Measurements from ENCODE around the gene SNX8.

Gene SNX8

DNA sequence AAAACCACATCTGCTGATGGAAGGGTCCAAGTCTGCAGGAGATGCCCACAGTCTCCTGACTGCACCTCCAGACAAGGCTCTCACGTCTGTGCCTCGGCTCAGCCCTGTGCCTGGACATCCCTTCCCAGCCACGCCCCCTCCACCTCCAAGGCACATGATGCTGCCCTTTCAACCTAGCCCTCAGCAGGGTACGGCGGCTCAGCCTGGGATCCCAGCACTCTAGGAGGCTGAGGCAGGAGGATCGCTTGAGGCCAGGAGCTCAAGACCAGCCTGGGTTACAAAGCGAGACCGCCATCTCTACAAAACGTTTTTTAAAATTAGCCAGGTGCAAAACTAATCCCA, 95.8 kb downstream of the SNX8 start:
- H3K36me3 ChIP-seq (ENCODE audit: control insufficient read depth, insufficient read depth, low read length) = peaks cover 47% of the 10 kb centered on the region
- DNase-seq = no peak
- H3K27ac ChIP-seq (ENCODE audit: insufficient read depth, low read length, poor library complexity, severe bottlenecking) = no peak overlapping the region
- H3K27me3 ChIP-seq (replicated peaks; ENCODE audit: control insufficient read depth, insufficient read depth, low read length, poor library complexity, severe bottlenecking) = no peaks in the 10 kb centered on the region
- H3K4me3 ChIP-seq (ENCODE audit: insufficient read depth, low read depth, low read length, poor library complexity, severe bottlenecking) = no peak overlapping the region
- H3K9me3 ChIP-seq (ENCODE audit: control insufficient read depth, low read length) = no peaks in the 10 kb centered on the region
- no peaks in the 10 kb centered on the region for H3K4me1 ChIP-seq (ENCODE audit: control insufficient read depth, insufficient read depth, low read length, poor library complexity, severe bottlenecking)

DNA sequence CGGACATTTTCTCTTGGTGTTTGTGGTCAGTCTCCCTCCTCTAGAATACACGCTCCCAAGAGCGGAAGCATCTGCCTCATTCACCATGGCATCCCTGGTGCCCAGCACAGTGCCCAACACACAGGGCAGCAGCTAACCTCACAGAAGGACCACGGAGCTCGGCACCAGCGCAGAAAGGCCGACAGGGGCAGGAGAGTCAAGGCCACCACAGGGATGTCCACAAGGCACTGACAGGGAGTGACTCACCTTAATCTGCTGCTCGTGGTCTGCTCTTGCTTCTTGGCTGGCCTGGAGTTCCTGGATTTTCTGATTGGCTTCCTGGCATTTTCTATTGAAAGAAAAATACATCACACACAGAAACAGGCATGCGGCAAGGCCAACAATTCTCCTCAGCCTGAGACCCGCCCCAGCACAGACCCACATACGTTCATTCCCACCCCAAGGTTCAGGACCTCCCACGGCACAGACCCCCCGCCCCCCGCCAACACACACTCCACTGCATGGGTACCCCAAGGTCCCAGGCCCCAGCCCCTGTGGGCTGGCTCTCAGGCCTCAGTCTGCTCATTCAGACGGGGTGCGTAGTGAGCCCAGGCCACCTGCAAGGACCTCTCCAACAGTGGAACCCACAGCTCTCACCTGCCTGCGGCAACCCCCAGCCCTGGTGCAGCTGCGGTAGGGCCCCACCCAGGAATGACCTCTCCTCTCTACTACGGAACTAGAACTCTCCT, 96.4 kb downstream of the SNX8 start:
- H3K9me3 ChIP-seq (ENCODE audit: control insufficient read depth, low read length) = no peaks in the 10 kb centered on the region
- H3K36me3 ChIP-seq (ENCODE audit: control insufficient read depth, insufficient read depth, low read length) = peaks cover 42% of the 10 kb centered on the region
- no peak overlapping the region for H3K4me3 ChIP-seq (ENCODE audit: insufficient read depth, low read depth, low read length, poor library complexity, severe bottlenecking)
- no peaks in the 10 kb centered on the region for H3K4me1 ChIP-seq (ENCODE audit: control insufficient read depth, insufficient read depth, low read length, poor library complexity, severe bottlenecking)
- H3K27ac ChIP-seq (ENCODE audit: insufficient read depth, low read length, poor library complexity, severe bottlenecking) = no peak overlapping the region
- no peak for DNase-seq
- H3K27me3 ChIP-seq (replicated peaks; ENCODE audit: control insufficient read depth, insufficient read depth, low read length, poor library complexity, severe bottlenecking) = no peaks in the 10 kb centered on the region

DNA sequence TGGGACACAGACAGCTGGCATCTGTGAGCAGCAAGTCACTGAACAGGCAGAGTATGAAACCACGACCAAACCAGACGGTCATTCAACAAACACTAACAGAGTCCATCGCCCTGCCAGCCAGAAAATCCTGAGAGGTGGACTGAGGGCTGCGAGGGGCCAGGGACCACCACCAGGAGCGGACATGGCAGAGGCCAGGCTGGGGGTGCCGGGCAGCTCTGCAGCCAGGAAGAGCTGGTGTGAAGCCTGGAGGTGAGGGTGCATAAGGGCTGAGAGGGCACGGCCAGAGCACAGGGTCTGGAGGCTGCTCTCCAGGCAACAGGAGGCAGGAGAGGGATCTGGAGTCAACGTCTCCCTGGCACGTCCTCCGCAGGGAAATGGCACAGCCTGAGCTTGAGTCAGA, 97.0 kb downstream of the SNX8 start:
- Histone ChIP-seq H3K27ac (ENCODE audit: insufficient read depth, low read length, poor library complexity, severe bottlenecking) (no peak overlapping the region), H3K4me1 (ENCODE audit: control insufficient read depth, insufficient read depth, low read length, poor library complexity, severe bottlenecking) (no peaks in the 10 kb centered on the region), H3K36me3 (ENCODE audit: control insufficient read depth, insufficient read depth, low read length) (peaks cover 44% of the 10 kb centered on the region), H3K9me3 (ENCODE audit: control insufficient read depth, low read length) (no peaks in the 10 kb centered on the region), H3K27me3 (replicated peaks; ENCODE audit: control insufficient read depth, insufficient read depth, low read length, poor library complexity, severe bottlenecking) (no peaks in the 10 kb centered on the region), H3K4me3 (ENCODE audit: insufficient read depth, low read depth, low read length, poor library complexity, severe bottlenecking) (no peak overlapping the region)
- no peak for DNase-seq

DNA sequence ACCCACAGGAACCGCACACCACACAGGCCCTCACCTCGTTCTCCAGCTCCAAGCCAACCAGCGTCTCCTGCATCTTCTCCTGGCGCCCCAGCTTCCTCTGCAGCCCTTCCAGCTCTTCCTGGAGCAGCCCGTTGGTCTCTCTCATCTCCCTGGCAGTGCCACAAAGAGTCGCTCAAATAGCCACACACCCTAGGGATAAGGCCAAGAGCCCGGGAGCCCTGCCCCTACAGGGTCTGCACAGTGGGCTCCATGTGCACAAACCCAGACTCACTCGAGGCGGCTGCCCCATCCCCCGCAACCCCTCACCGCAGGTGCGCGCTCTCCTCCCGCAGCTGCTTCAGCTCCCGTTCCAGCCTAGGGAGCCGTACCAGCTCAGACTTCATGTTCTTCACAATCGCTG, 98.4 kb downstream of the SNX8 start:
- DNase-seq = no peak
- H3K36me3 ChIP-seq (ENCODE audit: control insufficient read depth, insufficient read depth, low read length) = peaks cover 46% of the 10 kb centered on the region
- no peaks in the 10 kb centered on the region for H3K4me1 ChIP-seq (ENCODE audit: control insufficient read depth, insufficient read depth, low read length, poor library complexity, severe bottlenecking)
- H3K4me3 ChIP-seq (ENCODE audit: insufficient read depth, low read depth, low read length, poor library complexity, severe bottlenecking) = no peak overlapping the region
- H3K27ac ChIP-seq (ENCODE audit: insufficient read depth, low read length, poor library complexity, severe bottlenecking) = no peak overlapping the region
- H3K9me3 ChIP-seq (ENCODE audit: control insufficient read depth, low read length) = no peaks in the 10 kb centered on the region
- no peaks in the 10 kb centered on the region for H3K27me3 ChIP-seq (replicated peaks; ENCODE audit: control insufficient read depth, insufficient read depth, low read length, poor library complexity, severe bottlenecking)

DNA sequence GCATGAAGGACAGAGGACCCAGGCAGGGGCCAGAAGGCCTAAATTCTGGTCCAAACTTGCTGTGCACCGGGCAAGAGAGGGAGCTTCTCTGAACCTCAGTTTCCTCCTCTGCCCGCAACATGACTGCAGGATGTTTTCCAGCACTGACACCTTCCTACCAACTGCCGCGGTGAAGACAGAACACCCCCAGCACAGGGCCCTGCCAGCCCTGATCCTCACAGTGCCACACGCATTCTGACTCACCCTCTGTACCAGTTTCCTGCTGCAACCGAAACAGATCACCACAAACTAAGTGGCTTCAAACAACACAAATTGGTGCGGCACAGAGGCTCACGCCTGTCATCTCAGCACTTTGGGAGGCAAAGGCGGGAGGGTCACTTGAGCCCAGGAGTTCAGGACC, 99.6 kb downstream of the SNX8 start:
- H3K4me3 ChIP-seq (ENCODE audit: insufficient read depth, low read depth, low read length, poor library complexity, severe bottlenecking) = no peak overlapping the region
- no peaks in the 10 kb centered on the region for H3K9me3 ChIP-seq (ENCODE audit: control insufficient read depth, low read length)
- DNase-seq = no peak
- peaks cover 46% of the 10 kb centered on the region for H3K36me3 ChIP-seq (ENCODE audit: control insufficient read depth, insufficient read depth, low read length)
- no peaks in the 10 kb centered on the region for H3K27me3 ChIP-seq (replicated peaks; ENCODE audit: control insufficient read depth, insufficient read depth, low read length, poor library complexity, severe bottlenecking)
- no peak overlapping the region for H3K27ac ChIP-seq (ENCODE audit: insufficient read depth, low read length, poor library complexity, severe bottlenecking)
- H3K4me1 ChIP-seq (ENCODE audit: control insufficient read depth, insufficient read depth, low read length, poor library complexity, severe bottlenecking) = no peaks in the 10 kb centered on the region

DNA sequence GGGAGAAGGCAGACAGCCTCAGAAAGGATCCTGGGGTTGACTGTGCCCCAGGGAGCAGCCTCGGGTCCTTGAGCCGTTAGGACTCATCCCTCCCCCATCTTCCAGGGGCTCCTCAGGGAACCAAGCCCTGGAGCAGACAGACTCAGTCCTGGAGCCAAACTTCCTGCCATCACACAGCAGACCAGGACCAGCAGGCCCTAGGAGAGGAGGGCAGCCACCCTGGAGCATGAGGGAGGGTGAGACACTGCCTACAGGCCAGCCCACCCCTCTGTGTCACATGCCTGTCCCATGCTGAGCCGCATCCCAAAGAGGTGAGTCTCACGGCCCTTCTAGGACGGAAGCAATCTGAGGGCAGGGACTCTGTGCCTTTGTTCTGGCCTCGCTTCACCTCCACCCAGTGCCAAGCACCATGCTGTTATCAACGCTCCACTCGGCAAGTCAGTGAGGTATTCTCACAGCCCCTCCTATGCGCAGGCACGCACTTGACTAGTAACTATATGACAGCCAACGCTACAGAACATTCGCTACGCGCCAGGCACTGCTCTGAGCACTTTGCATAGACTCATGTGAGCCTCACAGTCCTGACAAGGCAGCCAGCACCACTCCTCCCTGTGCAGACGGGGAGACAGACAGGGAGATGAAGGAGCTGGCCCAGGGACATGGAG, 100.6 kb downstream of the SNX8 start:
- no peaks in the 10 kb centered on the region for H3K27me3 ChIP-seq (replicated peaks; ENCODE audit: control insufficient read depth, insufficient read depth, low read length, poor library complexity, severe bottlenecking)
- DNase-seq = no peak
- no peak overlapping the region for H3K4me3 ChIP-seq (ENCODE audit: insufficient read depth, low read depth, low read length, poor library complexity, severe bottlenecking)
- no peak overlapping the region for H3K27ac ChIP-seq (ENCODE audit: insufficient read depth, low read length, poor library complexity, severe bottlenecking)
- no peaks in the 10 kb centered on the region for H3K9me3 ChIP-seq (ENCODE audit: control insufficient read depth, low read length)
- H3K4me1 ChIP-seq (ENCODE audit: control insufficient read depth, insufficient read depth, low read length, poor library complexity, severe bottlenecking) = no peaks in the 10 kb centered on the region
- peaks cover 44% of the 10 kb centered on the region for H3K36me3 ChIP-seq (ENCODE audit: control insufficient read depth, insufficient read depth, low read length)

DNA sequence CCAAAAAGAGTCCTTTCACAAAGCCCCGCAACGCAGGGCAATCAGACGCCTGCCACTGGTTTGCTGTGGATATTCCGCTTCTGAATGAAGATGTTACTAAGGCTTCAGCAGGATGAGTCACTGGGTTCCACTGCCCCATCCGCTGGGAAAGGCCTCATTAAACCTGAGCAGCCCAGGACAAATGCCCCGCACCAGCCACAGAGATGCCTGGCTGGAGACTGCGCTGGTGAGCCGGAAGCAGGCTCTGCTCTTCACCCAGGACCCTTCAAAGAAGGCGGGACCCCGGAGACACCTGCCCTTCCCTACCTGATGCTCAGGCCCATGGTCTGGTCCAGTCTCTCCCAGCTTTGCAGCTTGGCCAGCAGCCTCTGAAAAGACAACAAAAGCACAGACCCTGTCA, 101.3 kb downstream of the SNX8 start:
- H3K4me3 ChIP-seq (ENCODE audit: insufficient read depth, low read depth, low read length, poor library complexity, severe bottlenecking) = no peak overlapping the region
- no peak overlapping the region for H3K27ac ChIP-seq (ENCODE audit: insufficient read depth, low read length, poor library complexity, severe bottlenecking)
- no peak for DNase-seq
- H3K9me3 ChIP-seq (ENCODE audit: control insufficient read depth, low read length) = no peaks in the 10 kb centered on the region
- no peaks in the 10 kb centered on the region for H3K27me3 ChIP-seq (replicated peaks; ENCODE audit: control insufficient read depth, insufficient read depth, low read length, poor library complexity, severe bottlenecking)
- H3K4me1 ChIP-seq (ENCODE audit: control insufficient read depth, insufficient read depth, low read length, poor library complexity, severe bottlenecking) = no peaks in the 10 kb centered on the region
- peaks cover 44% of the 10 kb centered on the region for H3K36me3 ChIP-seq (ENCODE audit: control insufficient read depth, insufficient read depth, low read length)

DNA sequence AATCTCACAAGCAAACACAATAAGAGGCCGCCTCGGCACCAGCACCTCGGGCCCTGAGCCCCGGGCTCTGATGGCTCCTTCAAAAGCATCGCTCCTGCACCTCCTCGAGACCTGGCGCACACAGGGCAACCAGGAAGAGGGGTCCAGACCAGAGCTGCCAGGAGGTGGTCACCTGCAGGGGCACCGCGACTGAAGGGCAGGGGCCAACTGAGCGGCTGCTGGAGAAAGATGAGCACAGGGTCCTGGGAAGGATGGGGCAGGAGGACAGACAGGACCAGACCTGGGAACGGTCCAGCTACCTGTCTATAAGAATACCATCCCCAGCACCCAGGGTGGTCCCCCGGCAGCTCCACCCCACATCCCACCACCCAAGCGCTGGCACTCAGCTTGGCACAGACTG, 102.3 kb downstream of the SNX8 start:
- no peaks in the 10 kb centered on the region for H3K4me1 ChIP-seq (ENCODE audit: control insufficient read depth, insufficient read depth, low read length, poor library complexity, severe bottlenecking)
- no peak for DNase-seq
- H3K27me3 ChIP-seq (replicated peaks; ENCODE audit: control insufficient read depth, insufficient read depth, low read length, poor library complexity, severe bottlenecking) = no peaks in the 10 kb centered on the region
- H3K27ac ChIP-seq (ENCODE audit: insufficient read depth, low read length, poor library complexity, severe bottlenecking) = no peak overlapping the region
- peaks cover 41% of the 10 kb centered on the region for H3K36me3 ChIP-seq (ENCODE audit: control insufficient read depth, insufficient read depth, low read length)
- no peaks in the 10 kb centered on the region for H3K9me3 ChIP-seq (ENCODE audit: control insufficient read depth, low read length)
- H3K4me3 ChIP-seq (ENCODE audit: insufficient read depth, low read depth, low read length, poor library complexity, severe bottlenecking) = no peak overlapping the region

DNA sequence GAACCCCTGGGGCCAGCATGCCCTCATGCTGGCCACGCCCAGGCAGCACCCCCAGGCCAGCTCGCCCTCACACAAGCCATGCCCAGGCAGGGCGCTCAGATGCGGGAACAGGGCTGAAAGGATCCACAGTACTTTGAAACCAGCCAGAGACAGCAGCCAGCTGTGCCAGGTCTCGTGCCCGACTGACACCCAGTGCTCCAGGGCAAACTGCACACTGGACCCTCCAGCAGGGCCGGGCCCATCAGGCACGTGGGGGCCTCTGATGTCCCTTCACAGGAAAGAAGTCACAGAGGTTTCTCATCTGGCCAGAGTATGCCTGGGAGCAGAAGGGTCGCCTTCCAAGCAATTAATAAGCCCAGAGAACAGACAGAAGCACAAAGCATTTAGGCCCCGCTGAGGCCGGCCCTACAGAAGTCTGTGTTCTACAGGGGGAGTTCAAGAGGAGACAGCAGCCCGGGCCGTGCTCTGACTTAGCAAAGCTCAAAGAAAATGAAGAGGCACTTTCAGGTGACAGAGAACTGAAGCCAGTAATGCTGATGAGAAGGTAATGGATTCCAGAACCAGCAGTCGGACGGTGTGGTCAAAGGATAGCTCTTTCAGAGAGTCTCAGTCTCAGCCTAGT, 102.9 kb downstream of the SNX8 start:
- no peak overlapping the region for H3K4me3 ChIP-seq (ENCODE audit: insufficient read depth, low read depth, low read length, poor library complexity, severe bottlenecking)
- no peaks in the 10 kb centered on the region for H3K4me1 ChIP-seq (ENCODE audit: control insufficient read depth, insufficient read depth, low read length, poor library complexity, severe bottlenecking)
- no peak for DNase-seq
- H3K9me3 ChIP-seq (ENCODE audit: control insufficient read depth, low read length) = no peaks in the 10 kb centered on the region
- no peak overlapping the region for H3K27ac ChIP-seq (ENCODE audit: insufficient read depth, low read length, poor library complexity, severe bottlenecking)
- no peaks in the 10 kb centered on the region for H3K27me3 ChIP-seq (replicated peaks; ENCODE audit: control insufficient read depth, insufficient read depth, low read length, poor library complexity, severe bottlenecking)
- H3K36me3 ChIP-seq (ENCODE audit: control insufficient read depth, insufficient read depth, low read length) = peaks cover 36% of the 10 kb centered on the region

DNA sequence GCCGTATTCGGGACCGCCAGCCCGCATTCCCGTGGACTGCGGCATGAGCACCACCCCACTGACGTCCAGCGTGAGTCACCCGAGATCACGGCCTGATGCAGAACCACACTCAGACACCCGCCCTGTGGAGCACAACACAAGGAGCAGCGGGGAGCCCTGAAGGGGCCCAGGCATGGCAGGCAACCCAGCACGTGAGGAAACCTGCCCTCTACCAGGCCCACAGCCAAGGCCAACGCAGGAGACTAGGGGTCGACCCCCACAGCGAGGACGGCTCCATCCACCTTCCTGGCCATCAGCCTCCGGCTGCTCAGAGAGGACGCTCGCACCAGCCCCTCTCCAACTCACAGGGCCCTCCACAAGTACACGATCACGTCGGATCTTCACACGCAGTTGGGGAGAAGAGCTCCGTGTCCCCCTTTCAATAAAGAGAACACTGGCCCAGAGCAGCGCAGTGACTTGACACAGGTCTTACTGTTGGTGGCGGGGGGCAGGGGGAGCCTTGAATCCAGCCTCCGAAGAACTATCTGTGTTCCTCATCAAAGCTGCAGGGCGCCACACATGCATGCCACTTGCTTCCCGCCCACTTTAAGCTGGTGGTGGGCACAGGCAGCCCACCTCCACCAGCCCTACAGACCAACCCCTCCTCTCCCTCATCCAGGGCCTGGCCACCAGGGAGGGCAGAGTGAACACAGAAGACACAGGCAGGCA, 103.5 kb downstream of the SNX8 start:
- Histone ChIP-seq H3K27me3 (replicated peaks; ENCODE audit: control insufficient read depth, insufficient read depth, low read length, poor library complexity, severe bottlenecking) (no peaks in the 10 kb centered on the region), H3K36me3 (ENCODE audit: control insufficient read depth, insufficient read depth, low read length) (peaks cover 29% of the 10 kb centered on the region), H3K4me1 (ENCODE audit: control insufficient read depth, insufficient read depth, low read length, poor library complexity, severe bottlenecking) (no peaks in the 10 kb centered on the region), H3K4me3 (ENCODE audit: insufficient read depth, low read depth, low read length, poor library complexity, severe bottlenecking) (no peak overlapping the region), H3K27ac (ENCODE audit: insufficient read depth, low read length, poor library complexity, severe bottlenecking) (no peak overlapping the region), H3K9me3 (ENCODE audit: control insufficient read depth, low read length) (no peaks in the 10 kb centered on the region)
- DNase-seq = no peak

All from effector memory CD4-positive, alpha-beta T cell (primary cell).